ENCODE results near the gene CTBP2. TPM values are rescaled to one million over a fixed set of nuclear protein-coding genes. Genes with fewer than 3 reads are reported as not detected.

CTBP2 gene
- total and polyA plus RNA-seq, 2 of the 13 experiments (the other 11 are each of a cell fraction or from before 2014, with no cell fraction given): 0.08 TPM; not detected in 1

DNA sequence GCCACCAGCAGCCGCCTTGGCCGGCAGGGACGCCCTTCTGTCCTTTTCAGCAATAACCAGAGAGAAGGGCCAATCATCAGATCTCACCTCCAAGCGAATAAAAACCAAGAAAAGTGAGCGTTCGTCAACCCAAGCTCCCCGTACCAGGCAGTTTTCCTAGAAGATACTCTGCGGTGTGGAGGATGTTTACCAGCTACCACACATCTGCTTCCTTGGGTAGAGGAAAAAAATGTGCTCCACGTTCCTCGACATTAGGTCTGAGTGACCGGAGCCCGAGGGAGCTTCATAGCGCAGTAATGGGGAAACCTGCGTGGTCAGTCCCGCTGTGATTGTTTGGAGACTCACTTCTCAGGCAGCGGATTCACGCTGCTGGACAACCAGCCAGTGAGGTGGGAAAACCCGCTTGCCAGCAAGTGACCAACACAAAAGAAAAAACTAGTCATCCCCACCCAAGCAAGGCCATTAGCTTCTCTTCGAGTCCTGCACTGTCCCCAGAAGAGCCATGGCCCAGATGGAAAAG lies 145.5 kb downstream of the CTBP2 start:
- POLR2A ChIA-PET: no interaction called here

DNA sequence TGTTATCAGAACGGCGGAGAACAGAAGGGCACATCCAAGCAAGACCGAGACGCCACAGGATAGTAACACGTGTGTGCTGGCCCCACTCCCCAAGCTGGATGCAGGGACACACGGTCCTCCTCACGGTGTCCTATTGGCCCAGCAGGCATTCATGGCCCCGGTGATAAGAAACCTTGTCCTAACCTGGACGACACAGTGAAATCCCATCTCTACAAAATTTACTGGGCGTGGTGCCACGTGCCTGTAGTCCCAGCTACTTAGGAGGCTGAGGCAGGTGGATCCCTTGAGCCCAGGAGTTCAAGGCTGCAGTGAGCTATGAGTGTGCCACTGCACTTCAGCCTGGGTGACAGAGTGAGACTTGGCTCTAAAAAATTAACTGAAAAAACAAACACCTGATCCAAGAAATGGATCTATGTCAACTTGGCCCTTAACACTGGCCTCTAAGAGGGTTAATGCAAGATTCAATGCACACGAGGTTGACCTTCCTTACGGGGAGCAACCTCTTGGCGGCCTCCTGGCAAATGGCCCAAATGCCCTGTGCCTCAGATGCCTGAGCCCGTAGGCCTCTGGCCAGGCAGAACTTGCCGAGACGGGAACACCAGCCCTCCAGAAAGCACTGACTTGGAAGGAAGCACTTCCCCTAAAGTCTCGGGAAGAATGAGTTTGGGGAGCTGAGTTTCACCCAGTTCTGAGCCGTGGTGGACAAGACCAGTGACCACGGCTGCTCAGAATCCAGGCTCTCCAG lies 146.1 kb downstream of the CTBP2 start:
- FAIRE-seq (no peak), ATAC-seq (no peak), DNase-seq (ENCODE audit: low spot score) (no peak)
- intact Hi-C loops (cut with micrococcal nuclease; ENCODE audit: unreplicated experiment): no loop called here
- H3K4me1 ChIP-seq (ENCODE audit: insufficient read depth, low read length): no peaks in the 10 kb centered on the region
- H2AFZ ChIP-seq (ENCODE audit: low read length): no peak overlapping the region
- no peak overlapping the region for H3K4me2 ChIP-seq (ENCODE audit: low read depth, low read length)
- no peaks in the 10 kb centered on the region for H4K20me1 ChIP-seq (ENCODE audit: insufficient read depth, low read length)
- no peaks in the 10 kb centered on the region for H3K79me2 ChIP-seq (ENCODE audit: insufficient read depth, low read length)
- H3K36me3 ChIP-seq (replicated peaks in 1 of 2; ENCODE audit: control insufficient read depth in 1 of 2, insufficient read depth in 2 of 2, low read length in 2 of 2): no peaks in the 10 kb centered on the region
- H3K4me3 ChIP-seq (replicated peaks in 1 of 3; ENCODE audit: insufficient read depth in 1 of 3, low read depth in 2 of 3, low read length in 3 of 3): no peak overlapping the region
- no peak overlapping the region for H3K27ac ChIP-seq (ENCODE audit: extremely low read length, insufficient read depth, low read length)
- POLR2A ChIA-PET: no interaction called here
- BruUV-seq (replicated peaks): no TSS peak
- CTCF ChIA-PET (ENCODE audit: low intra/inter-chr PET ratio, low total read pairs): no interaction called here
- peaks cover 1% of the 10 kb centered on the region; the same call in 1 of the 2 replicates for H3K9me3 ChIP-seq (ENCODE audit: low read length)
- no peak overlapping the region for H3K9ac ChIP-seq (ENCODE audit: insufficient read depth, low read depth, low read length)
- 40% methylated on average over 14 of the region's 20 CpGs for WGBS (ENCODE audit: low lambda C conversion rate)
- in situ Hi-C loops (cut with HindIII; ENCODE audit: extremely low pct_ligation_motif_present, low pct_unique_long_range_greater_than_20kb): no loop called here
- peaks cover 15 to 79% of the 10 kb centered on the region in 2 experiments for H3K27me3 ChIP-seq (ENCODE audit: control insufficient read depth in 1 of 2, insufficient read depth in 2 of 2, low read length in 2 of 2)
- TF ChIP-seq KAT2B (IDR thresholded peaks at IDR 0.05; ENCODE audit: borderline replicate concordance, low read depth, low read length) (no peak), HES4 (CRISPR knock-in tag; IDR thresholded peaks at IDR 0.05; ENCODE audit: borderline replicate concordance) (no peak), PHF21A (CRISPR knock-in tag; IDR thresholded peaks at IDR 0.05) (no peak), DNMT1 (CRISPR knock-in tag; IDR thresholded peaks at IDR 0.05) (no peak)
- TF ChIP-seq, protein P1, sequence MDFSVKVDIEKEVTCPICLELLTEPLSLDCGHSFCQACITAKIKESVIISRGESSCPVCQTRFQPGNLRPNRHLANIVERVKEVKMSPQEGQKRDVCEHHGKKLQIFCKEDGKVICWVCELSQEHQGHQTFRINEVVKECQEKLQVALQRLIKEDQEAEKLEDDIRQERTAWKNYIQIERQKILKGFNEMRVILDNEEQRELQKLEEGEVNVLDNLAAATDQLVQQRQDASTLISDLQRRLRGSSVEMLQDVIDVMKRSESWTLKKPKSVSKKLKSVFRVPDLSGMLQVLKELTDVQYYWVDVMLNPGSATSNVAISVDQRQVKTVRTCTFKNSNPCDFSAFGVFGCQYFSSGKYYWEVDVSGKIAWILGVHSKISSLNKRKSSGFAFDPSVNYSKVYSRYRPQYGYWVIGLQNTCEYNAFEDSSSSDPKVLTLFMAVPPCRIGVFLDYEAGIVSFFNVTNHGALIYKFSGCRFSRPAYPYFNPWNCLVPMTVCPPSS (IDR thresholded peaks at IDR 0.05): no peak
- TF ChIP-seq, protein P2, sequence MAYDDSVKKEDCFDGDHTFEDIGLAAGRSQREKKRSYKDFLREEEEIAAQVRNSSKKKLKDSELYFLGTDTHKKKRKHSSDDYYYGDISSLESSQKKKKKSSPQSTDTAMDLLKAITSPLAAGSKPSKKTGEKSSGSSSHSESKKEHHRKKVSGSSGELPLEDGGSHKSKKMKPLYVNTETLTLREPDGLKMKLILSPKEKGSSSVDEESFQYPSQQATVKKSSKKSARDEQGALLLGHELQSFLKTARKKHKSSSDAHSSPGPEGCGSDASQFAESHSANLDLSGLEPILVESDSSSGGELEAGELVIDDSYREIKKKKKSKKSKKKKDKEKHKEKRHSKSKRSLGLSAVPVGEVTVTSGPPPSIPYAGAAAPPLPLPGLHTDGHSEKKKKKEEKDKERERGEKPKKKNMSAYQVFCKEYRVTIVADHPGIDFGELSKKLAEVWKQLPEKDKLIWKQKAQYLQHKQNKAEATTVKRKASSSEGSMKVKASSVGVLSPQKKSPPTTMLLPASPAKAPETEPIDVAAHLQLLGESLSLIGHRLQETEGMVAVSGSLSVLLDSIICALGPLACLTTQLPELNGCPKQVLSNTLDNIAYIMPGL (CRISPR knock-in tag; IDR thresholded peaks at IDR 0.05; ENCODE audit: borderline replicate concordance in 1 of 2, low read depth in 1 of 2): no peak
- TF ChIP-seq, protein P3, sequence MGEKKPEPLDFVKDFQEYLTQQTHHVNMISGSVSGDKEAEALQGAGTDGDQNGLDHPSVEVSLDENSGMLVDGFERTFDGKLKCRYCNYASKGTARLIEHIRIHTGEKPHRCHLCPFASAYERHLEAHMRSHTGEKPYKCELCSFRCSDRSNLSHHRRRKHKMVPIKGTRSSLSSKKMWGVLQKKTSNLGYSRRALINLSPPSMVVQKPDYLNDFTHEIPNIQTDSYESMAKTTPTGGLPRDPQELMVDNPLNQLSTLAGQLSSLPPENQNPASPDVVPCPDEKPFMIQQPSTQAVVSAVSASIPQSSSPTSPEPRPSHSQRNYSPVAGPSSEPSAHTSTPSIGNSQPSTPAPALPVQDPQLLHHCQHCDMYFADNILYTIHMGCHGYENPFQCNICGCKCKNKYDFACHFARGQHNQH (CRISPR knock-in tag; IDR thresholded peaks at IDR 0.05): no peak
- TF ChIP-seq, protein P4, sequence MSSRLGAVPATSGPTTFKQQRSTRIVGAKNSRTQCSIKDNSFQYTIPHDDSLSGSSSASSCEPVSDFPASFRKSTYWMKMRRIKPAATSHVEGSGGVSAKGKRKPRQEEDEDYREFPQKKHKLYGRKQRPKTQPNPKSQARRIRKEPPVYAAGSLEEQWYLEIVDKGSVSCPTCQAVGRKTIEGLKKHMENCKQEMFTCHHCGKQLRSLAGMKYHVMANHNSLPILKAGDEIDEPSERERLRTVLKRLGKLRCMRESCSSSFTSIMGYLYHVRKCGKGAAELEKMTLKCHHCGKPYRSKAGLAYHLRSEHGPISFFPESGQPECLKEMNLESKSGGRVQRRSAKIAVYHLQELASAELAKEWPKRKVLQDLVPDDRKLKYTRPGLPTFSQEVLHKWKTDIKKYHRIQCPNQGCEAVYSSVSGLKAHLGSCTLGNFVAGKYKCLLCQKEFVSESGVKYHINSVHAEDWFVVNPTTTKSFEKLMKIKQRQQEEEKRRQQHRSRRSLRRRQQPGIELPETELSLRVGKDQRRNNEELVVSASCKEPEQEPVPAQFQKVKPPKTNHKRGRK (CRISPR knock-in tag; IDR thresholded peaks at IDR 0.05): no peak

More for the DNA sequence above, 145.5 kb downstream of the CTBP2 start:
- no TSS peak for BruUV-seq (replicated peaks)
- TF ChIP-seq ZNF430 (CRISPR knock-in tag; IDR thresholded peaks at IDR 0.05) (no peak), ZMYM3 (CRISPR knock-in tag; IDR thresholded peaks at IDR 0.05) (no peak), KMT2B (CRISPR knock-in tag; IDR thresholded peaks at IDR 0.05) (no peak)
- WGBS (ENCODE audit: low lambda C conversion rate): 60% methylated on average over 19 of the region's 19 CpGs
- ATAC-seq (no peak), FAIRE-seq (no peak), DNase-seq (ENCODE audit: low spot score) (no peak)
- CTCF ChIA-PET (ENCODE audit: low intra/inter-chr PET ratio, low total read pairs): no interaction called here
- intact Hi-C loops (cut with micrococcal nuclease; ENCODE audit: unreplicated experiment) (no loop called here), in situ Hi-C loops (cut with HindIII; ENCODE audit: extremely low pct_ligation_motif_present, low pct_unique_long_range_greater_than_20kb) (no loop called here)
- Histone ChIP-seq H4K20me1 (ENCODE audit: insufficient read depth, low read length) (no peaks in the 10 kb centered on the region), H3K27ac (ENCODE audit: extremely low read length, insufficient read depth, low read length) (no peak overlapping the region), H3K27me3 (ENCODE audit: control insufficient read depth in 1 of 2, insufficient read depth in 2 of 2, low read length in 2 of 2) (peaks cover 12 to 78% of the 10 kb centered on the region in 2 experiments), H3K79me2 (ENCODE audit: insufficient read depth, low read length) (no peaks in the 10 kb centered on the region), H2AFZ (ENCODE audit: low read length) (no peak overlapping the region), H3K9me3 (ENCODE audit: low read length) (peaks cover 5% of the 10 kb centered on the region; the same call in 1 of the 2 replicates), H3K36me3 (replicated peaks in 1 of 2; ENCODE audit: control insufficient read depth in 1 of 2, insufficient read depth in 2 of 2, low read length in 2 of 2) (no peaks in the 10 kb centered on the region), H3K4me1 (ENCODE audit: insufficient read depth, low read length) (no peaks in the 10 kb centered on the region), H3K9ac (ENCODE audit: insufficient read depth, low read depth, low read length) (no peak overlapping the region), H3K4me3 (replicated peaks in 1 of 3; ENCODE audit: insufficient read depth in 1 of 3, low read depth in 2 of 3, low read length in 3 of 3) (no peak overlapping the region), H3K4me2 (ENCODE audit: low read depth, low read length) (no peak overlapping the region)

Measured in HepG2 (cell line).